ENCODE results near the gene CRNN.

Gene CRNN

DNA sequence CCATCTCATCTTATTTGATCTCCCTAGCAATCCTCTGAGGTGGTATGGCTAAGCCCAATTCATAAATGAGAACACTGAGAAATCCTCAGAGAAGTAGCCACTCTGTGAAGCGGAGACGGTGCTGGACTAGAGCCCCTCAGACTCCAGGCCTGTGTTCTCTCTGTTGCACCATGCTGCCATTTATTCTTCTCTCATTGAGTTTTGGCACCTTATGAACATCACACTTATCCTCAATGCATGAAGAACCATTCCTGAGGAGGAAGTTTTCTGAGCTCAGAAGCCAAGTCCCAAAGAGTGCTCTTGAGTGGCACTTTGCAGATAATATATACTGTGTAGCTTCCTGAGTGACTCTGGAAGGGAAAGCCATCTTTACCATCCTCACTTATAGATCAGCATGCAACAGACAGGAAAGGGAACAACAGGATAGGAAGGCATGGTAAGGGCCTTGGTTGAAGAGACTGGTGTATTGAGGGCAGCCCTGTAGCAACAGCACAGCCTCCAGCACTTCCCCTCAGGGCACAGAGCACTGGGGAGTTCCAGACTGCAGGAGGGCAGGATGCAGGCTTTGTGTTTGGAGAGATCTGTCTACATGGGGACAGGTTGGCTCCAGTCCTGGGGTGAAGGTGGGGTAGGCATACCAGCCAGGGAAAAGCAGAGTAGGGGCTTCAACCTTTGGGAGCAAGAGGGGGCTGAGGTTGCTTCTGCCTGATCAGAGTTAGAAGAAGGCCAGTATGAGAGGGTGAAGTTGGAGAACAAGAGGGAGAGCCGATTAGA lies 1.6 kb upstream of the CRNN start:
- no peak for DNase-seq

DNA sequence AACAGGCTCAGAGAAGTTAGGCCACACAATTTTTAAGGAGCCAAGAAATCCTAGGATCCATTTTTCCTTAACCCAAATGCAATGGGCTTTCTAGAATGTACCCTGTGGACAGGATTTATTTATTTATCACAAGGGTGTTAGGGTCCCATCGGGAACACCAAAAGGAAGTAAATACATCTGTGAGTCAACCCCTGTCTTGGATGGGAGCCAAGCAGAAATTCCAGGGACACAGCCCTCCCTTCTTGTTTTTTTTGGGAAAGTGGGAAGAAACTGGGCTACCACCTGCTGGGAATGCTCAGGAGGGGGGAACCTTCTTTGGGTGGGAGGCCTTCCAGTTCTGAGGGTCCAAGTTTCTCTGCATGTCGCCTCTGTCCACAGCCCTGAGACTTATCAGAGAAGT lies 1.3 kb downstream of the CRNN start:
- no peak for DNase-seq

DNA sequence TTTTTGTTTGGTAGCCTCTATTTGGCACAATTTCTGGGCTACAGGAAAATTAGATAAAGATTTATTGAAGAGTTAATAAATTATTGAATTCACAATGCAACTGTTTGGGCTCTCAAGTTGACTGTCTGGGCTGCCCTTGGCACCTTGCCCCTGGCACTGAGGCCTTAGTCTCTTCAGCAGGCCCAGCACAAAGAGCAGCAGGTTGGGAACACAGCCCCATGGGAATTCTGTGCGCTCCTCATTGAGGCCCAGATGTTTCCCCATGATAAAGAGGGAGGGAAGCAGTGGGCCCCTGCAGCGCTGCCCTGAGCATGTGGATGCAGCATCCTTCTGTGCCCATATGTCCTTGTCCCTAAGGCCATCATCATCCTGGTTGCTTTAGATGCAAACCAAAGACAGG lies 2.9 kb downstream of the CRNN start:
- no peak for DNase-seq

DNA sequence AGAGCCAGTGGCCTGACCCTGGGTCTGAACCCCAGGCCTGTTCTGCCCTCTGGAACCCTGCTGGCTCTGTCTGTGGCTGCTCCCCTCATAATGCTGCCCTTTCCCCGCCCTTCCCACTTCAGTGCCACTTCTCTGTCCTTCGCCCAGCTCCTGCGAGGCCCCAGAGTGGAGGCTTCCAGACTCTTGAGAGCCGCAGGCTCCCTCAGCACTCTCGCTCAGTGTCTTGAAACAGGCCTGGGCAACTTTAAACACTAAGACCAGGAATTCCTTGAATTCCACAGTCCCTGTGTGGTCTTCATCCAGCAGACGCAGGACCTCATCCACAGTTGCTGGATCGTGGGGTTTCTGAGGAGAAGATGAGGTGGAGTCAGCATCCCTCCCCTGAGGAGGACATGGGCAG lies 3.5 kb downstream of the CRNN start:
- no peak for DNase-seq

DNA sequence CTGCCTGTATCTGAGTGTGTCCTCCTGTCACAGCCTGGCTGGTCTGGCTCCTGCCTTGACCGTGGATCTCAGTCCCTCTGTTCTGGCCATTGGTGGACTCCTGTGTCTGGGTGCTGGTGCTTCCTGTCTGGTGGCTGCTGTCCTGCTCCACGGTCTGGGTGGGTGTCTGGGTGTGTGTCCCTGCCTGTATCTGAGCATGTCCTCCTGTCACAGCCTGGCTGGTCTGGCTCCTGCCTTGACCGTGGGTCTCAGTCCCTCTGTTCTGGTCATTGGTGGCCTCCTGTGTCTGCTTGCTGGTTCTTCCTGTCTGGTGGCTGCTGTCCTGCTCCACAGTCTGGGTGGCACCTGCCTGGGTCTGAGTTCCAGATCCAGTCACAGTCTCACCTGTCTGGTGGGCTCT lies 4.0 kb downstream of the CRNN start:
- no peak for DNase-seq

DNA sequence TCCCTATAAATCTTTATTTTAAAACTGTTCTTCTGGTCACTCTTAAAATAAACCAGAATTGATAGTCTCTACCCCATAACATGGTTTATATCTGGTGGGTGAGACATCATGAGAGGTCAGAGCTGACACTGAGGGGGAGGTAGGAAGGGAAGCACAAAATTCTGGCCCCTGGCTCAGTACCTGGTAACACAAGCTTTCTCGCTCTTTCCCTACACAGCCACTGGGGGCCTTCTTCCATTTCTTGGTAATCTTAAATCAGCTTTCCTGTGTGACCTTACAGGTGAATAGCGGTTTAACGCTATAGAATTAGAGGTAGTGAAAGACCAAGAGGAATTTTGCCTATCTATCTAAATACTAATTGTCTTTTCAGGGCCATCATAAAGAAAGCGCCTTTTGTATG lies 5.4 kb downstream of the CRNN start:
- no peak for DNase-seq

DNA sequence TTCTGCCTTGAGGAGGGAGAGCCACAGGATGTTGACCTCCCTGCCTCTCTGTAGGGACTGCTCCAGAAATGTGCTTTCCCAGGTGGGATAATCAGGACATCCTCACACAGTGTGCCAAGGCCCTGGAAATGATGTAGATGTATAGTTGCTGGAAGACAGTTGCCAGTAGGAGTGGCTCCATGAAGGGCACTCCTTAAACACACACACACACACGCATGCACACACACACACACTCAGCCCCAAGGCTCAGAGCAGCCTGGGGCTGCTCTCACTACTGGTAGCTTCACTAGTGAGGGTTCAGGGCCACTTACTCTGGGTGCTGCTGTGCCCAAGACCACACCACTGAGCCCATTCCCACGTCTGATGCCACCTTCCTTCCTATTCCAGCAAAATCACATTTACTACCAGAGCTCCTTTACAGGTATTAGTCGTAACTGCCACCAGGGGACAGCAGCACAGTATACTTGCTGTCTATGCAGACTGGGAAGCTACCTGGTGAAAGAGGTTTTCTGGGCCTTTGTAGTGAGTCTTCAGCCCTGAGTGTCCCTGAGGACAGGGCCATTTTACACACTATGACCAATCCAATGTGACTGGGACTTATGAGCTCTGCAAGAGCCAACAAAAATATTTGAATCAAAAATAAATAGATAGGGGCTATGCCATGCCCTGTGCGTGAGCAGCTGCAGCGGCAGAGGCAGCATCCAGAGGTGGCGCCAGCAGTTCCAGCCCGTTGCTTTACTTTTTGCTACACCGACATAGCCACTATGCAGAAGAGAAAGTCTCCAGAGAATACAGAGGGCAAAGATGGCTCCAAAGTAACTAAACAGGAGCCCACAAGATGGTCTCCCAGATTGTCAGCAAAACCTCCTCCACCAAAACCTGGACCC lies 15.0 kb downstream of the CRNN start:
- DNase-seq: no peak

DNA sequence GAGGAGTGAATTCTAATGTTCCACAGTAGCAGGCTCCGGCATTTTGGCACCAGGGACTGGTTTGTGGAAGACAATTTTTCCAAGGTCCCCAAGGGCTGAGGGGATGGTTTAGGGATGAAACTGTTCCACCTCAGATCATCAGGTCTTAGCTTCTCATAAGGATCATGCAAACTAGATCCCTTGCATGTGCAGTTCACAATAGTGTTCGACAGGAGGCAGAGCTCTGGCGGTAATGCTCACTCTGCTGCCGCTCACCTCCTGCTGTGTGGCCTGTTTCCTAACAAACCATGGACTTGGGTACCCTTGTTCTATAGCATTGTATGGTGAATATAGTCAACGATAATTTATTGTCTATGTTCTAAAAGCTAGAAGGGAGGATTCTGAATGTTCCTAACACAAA lies 16.6 kb downstream of the CRNN start:
- no peak for DNase-seq

DNA sequence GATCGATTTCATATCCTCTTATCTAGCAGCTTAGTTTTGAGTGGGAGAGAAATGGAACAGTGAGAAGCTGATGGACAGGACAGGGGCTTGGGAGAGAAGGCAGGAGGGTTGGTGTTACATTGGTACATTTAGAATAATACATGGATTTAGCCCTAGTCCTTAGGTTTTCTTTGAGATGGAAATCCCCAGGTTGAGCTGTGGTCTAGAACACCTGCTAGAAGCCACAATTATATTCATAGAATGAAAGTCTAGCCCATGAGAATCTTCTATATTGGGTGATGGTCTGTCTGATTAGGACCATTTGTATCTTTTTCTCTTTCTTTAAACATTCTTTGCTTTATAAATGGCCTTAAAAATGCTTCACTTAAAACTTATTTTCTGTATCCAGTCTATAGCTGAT lies 19.9 kb downstream of the CRNN start:
- DNase-seq: no peak

DNA sequence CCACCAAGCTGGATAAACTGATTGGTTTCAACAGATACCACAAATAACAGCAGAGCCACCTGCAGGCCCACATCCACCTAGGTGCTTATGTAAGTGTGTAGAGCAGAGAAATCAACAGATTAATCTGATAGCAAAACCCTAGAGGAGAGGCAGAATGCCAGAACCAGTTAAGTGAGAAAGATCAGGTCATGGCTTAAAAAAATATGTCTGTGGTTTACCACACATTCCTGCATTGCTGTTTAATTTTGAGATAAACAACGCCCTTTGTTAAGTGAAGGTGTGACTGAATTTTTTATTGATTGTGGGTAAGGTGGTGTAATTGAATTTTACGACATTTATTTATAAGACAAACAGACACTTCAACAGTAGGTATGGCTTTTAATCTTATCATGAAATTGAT lies 21.2 kb downstream of the CRNN start:
- no peak for DNase-seq

DNA sequence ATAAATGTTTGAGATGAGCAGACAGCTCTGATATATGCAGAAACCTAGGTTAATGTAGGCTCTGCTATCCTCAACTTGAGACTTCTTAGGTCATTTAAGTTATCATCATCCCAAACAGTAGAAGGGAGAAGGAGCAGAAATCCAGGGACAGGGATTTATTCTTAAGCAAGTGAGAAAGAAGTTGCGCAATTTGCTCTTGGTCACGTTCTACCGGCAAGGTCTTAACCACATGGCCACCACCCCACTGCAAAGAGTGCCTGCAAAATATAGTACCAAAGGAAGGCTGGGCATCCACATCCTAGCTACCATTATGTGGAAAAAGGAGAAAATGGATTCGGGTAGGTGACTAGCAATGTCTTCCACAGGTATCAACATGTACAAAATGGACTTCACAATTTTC lies 25.2 kb downstream of the CRNN start:
- no peak for DNase-seq

DNA sequence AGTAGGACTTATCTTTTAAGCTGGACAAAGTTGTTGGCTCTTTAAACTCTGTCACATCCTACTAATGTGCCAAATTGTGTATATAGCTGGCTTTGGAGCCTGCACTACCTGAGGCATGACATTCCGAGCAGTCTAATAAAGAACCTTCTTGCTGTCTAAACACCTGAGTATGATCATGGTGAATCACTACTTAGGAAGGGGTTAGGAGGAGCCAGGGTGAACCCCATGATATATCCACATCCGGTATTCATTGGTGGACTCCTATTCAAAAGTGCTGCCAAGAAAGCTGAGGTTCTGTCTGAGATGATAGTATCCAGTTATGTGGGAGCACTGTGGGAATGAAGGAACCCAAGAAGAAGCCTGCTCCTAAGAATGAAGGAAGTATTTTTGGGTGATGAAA lies 27.1 kb downstream of the CRNN start:
- no peak for DNase-seq

DNA sequence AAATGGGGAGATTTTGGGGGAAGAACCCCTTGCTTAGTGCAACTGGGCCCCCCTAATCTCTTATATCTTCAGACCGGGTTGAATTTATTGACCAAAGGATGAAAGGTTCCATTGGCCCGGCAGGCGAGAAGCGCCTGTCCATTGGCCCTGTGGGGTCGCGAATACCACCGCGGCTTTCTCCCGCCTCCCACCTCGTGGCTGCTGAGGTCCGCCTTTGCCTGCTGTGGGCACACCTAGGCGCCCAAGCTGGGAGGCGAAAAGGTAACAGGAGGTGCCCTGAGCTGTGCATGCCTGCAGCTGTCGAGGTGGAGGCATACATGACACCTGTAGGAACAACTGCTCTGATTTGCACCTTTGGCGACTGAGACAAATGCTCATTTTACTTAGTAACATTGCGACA lies 33.1 kb downstream of the CRNN start:
- DNase-seq: no peak

DNA sequence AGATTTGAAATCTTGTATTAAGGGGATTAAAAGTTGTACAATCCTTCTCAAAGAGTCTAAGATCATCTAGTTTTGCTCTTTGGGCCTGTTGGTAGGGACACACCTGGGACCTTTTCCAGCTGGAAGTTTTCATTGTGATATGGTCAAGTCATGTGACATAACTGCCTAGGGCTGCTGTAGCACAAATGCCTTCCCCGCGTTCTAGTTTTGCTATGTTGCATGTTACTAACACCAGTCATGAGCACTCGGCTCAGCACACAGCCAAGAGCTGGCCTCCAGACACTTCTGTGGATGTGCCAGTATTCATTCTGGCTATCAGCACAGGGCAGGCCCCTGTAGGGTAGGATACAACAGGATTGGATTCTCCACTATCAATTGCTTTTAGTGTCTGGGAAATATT lies 39.6 kb downstream of the CRNN start:
- no peak for DNase-seq

DNA sequence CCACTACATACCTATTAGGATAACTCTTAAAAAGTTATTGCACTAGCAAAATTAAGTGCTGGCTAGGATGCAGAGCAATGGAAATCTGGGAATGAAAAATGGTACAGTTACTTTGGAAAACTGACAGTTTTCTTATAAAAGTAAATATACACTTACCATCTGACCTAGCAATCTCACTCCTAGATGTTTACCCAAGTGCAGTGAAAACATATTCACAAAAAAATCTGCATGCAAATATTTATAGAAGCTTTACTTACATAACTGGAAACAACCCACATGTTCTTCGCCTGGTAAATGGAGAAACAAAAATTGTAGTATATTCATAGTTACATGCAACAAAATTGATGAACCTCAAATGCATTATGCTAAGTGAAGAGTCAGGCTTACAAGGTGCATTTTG lies 41.4 kb downstream of the CRNN start:
- DNase-seq: no peak

DNA sequence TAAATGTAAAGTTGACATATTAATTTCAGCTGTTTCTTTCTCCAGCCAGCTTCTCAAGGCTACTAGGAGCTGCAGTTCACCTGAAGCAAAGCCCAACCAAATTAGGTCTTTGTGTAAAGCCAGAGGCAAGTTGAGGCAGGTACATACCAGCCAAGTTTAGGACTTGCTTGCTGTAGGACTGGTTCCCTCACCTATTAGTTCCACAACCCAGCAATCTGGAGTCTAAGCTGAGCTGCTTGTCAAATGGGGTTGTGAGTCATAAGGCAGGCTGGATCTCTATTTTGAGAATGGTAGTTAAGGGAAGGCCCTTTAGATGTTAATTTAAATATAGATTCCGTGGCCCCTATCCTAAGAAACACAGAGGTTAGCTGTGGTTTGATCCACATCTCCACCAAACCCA lies 46.6 kb downstream of the CRNN start:
- no peak for DNase-seq

DNA sequence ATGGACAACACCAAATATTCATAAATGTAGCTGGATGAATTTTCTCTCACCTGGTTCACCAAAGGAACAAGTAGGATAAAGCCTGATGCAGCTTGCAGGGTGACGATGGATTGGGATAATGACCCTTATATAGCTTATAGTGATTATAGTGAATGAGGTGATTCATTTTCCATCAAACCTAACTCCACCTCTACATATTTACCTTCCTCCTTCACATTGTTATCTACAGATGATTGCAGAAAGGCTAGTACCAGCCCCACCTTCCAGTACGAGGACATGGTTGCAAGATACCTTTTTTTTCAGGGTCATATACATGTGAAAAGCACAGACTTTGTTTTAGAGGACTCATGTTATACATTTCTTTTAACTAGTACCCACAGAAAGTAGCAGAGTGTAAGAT lies 54.2 kb downstream of the CRNN start, which contains the start of gene FLG2:
Gene FLG2, minus strand, starts transcription at position 101 of the 400 bp plus-strand sequence. CDS start 1,122 bp downstream, outside the sequence.
- DNase-seq: no peak

Data from CD4-positive, alpha-beta T cell treated with Interleukin-15 for 1 hour (primary cell).